SW 1271 (cell line): ENCODE results near the gene NPC2.
"Not testable (repeated sequence)": the region's sequence is repeated elsewhere in the genome, so short reads cannot be mapped to it uniquely, and the experiment has no call there.

Experiments
- DNase-seq, 2 experiments: peaks; one replicate each; lab custom pipeline; 2025; lab: John Stamatoyannopoulos, UW

The NPC2 gene

GRCh38 chr14:74469548-74470518 lies 23.3 kb downstream of the NPC2 start:
- DNase-seq = no peak

GRCh38 chr14:74468513-74468912 lies 24.6 kb downstream of the NPC2 start:
- no peak for DNase-seq

- DNase-seq = no peak
These were observed 27.8 kb downstream of the NPC2 start for GRCh38 chr14:74465335-74465734.

DNA sequence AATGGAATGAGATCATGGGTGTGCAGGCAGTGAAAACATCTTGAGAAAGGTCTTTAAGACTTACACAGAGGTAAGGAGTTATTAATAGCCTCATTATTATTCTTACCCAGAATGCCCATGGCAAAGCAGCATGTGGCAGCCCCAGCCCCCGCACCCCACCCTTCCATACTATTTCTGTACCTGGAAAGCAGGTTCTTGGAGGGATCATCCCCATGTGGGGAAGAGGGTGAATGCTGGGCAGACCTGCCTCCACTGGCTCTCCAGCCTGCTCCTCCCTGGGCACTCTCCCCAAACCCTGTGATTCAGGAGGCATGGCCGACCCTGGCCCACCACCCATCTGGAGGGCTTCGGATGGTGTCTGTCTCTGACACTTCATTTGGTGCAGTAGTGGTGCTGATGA lies 28.3 kb downstream of the NPC2 start:
- DNase-seq = no peak

GRCh38 chr14:74463697-74464096 lies 29.4 kb downstream of the NPC2 start:
- no peak for DNase-seq

- no peak for DNase-seq
These were observed 30.1 kb downstream of the NPC2 start for GRCh38 chr14:74462993-74463392.

GRCh38 chr14:74459976-74460375 lies 33.1 kb downstream of the NPC2 start:
- DNase-seq = no peak

DNA sequence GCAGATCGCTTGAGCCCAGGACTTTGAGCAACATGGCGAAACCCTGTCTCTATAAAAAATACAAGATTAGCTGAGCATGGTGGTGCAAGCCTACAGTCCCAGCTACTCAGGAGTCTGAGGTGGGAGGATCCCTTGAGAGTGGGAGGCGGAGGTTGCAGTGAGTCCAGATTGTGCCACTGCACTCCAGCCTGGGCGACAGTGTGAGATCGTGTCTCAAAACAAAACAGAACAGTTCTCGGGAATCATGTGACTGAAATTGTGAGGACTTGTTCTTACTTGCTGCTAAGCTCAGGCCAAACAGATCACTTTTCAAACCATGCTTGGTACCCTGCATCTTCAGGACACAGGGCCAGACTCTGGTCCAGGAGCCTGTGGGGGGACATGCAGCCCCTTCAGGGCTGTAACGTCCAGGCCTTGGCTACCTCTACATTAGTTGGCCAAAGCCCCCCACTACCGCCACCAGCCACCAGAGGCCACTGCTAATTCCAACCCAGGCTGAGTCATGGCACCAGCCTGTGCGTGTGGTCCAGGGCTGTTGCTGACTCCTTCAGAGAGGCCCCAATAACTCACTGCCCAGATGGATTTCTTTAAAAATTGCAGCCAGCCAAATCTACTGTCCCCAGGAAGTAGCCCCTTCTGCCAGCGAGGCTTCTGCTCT lies 33.7 kb downstream of the NPC2 start:
- DNase-seq = peak in 1 of 2 experiments; percentile 40

GRCh38 chr14:74457565-74457895 lies 35.6 kb downstream of the NPC2 start:
- DNase-seq = no peak

DNA sequence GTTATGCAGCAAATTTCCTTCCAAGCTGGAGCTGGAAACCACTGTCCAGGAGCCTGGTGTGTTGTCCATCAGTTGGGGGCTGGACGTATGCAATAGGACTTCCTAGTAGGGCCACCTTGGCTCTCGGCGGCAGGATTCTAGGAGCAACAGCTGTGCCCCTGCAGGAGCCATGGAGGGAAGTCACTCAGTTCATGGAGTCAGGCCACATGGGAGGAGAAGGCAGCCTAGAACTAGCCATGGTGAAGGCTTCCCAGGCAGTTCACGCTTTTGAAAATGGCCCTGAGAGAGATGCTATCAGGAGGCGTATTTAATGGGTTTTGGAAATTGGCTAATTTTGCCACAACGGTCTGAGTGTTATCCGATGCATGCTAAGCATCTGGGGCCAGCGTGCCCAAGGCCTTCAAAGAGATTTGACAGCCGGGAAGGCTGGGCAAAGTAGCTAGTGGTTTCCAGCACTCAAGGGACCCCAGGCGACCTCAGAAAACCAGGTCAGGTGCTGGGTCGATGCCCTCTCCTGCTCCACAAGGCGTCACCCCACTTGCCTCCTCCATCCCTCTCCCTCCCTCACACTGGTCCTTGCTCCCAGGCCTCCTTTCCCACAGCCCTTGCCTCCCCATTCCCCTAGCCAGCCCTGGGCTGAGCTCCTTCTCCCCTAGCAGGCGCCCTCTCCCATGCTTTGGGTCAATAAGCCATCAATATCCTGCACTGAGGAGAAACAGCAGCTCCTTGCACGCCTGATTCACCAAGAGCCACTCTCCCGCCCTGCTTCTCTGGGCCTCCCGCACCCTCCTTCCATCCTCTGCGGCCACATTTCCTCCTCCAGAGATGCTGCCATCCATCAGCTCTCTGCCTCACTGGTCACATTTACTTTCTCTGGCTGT lies 36.2 kb downstream of the NPC2 start:
- DNase-seq = no peak

DNA sequence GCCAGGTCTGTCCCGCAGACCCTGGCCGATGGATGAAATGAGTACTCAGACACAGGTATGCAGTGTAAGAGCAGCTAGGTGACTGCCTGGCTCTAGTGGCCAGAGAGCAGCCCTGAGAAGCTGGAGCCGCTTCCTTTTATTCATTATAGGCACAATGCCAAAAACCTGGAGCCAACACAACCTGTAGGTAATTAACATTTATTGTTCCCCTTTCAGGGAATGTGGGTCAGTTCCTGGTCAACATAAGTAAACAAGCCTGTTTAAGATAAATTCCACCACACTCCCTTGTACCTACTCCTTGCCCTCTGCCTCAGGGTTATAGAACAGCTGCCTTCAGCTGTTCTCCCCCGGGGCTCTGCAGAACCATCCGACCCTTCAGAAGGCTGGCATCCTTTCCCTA lies 38.7 kb downstream of the NPC2 start:
- DNase-seq = not testable (repeated sequence)

GRCh38 chr14:74444866-74445265 lies 48.2 kb downstream of the NPC2 start:
- no peak for DNase-seq

DNA sequence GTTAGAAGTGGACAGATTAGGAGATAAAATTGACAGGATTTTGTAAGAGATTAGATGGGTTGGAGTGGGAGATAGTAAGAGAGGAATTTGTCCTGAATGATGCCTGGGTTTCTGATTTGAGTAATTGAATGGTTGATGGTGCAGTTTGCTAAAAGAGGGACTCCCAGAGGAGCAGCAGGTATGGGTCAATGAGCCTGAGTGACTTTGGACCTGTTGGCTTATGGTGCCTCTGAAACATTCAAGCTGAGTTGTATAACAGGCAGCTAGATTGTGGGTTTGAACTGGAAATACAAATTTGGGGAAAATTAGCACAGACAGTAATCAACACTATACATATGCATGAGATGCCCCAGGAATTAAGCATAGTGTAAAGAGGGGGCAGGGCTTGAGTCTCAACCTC lies 50.3 kb downstream of the NPC2 start:
- no peak for DNase-seq

GRCh38 chr14:74441113-74441512 lies 52.0 kb downstream of the NPC2 start:
- DNase-seq = no peak

DNA sequence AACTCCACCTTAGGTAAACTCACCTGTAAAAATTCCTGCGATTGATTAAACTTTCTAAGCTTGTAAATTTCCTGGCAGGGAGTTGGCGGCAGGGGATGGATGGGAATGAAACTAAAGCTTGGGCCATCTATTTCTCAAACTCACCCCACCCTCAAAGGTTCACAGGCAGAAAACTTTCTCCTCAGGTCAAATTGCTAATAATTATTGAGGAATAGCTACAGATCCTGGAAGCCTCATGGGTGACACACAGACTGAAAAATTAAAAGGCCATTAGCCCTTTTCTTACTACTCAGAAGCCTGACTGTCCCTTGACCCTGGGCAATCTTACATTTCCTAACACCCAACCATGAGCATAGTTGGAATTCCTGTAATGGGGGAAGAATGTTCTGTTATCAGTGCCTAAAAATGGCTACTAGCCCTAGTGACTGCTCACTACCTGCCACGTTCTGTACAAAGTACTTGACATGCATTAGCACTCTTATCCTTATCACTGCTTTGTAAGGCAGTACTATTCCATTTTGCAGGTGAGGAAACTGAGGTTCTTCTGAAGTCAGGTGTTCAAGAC lies 54.7 kb downstream of the NPC2 start:
- no peak for DNase-seq

DNA sequence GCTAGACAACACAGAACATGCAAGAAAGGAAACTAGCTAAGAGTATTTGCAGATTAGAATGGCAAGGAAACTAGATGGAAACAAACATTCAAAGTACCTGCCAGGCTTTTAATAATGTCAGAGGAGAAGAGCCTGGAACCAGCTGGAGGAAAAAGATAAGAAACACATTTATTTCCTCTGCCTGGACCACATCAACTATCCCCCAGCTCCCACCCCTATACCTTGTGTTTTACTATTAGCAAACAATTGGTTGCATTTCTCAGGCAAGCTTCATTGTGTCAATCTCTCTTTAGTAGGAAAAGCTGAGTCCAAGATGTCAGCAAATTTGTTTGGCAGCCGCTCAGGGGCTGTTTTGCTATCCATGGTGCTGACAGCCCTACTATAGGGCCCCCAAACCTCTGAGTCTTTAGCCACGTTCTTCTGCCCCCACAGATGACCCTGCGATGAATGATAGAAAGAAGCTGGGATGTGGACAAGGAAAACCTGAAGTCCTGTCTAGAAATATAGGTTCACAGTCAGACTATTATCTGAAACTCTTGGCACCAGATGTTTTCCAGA lies 55.5 kb downstream of the NPC2 start:
- no peak for DNase-seq

DNA sequence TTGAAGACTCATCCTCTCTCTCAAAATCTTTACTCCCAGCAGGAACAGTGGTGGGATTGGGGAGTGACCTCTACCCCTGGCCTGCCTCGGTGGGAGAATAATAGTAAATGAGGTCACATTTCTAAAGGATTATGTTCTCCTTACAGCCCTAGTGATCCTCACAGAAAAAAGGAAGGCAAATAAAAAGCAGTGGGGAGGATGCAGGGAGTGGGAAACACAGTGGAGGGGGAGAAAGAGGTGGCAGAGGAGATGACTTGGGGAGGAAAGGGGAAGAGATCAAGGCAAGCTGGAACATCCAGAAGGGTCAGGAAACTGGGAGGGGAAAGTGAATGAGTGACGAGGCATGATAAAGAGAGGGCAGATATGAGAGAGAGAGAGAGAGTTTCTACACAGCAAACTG lies 58.8 kb downstream of the NPC2 start:
- DNase-seq = no peak

DNA sequence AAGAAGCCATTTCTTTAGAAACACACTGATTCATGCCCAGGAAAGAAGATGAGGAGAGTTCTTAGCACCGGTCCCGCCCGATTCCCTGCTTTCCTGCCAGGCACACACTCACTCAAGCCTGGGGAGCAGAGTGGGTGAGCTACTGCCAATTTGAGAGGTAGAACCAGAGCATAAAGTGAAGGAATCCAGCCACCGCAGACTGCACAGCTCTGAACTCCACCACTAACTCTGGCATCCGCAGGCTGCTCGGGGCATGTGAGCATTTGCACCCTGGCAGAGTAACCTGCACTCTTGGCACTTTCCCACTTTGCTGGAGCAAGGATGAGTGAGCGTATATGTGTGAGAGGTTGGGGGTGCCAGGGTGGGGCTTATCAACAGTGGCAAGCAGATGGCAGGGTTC lies 63.1 kb downstream of the NPC2 start:
- no peak for DNase-seq
